Heart left ventricle (tissue), 16 donors: Measurements from ENCODE around the gene SSU72. TPM values are rescaled to one million over a fixed set of nuclear protein-coding genes. Genes with fewer than 3 reads are reported as not detected.

Source experiments
- ATAC-seq, 4 donors: fragments of 200-7000 bp; cut with Tn5 transposase; one replicate each; pipeline ENCODE4 v1.9.1; 2020 to 2022; ENCODE audit warnings: moderate library complexity in 4 of 4, mild to moderate bottlenecking in 3 of 4, moderate number of reproducible peaks in 1 of 4
- DNase-seq, 5 donors: peaks; one replicate each; pipeline ENCODE4 v3.0.0-alpha.2; 2020
- H3K27ac ChIP-seq, 12 donors: fragments of 200-600 bp; sonication (generic) in 4 of 12; one replicate each; pipeline versions ENCODE4 v1.5.0 to v1.8.0; 2016 to 2022; ENCODE audit warnings: mild to moderate bottlenecking in 2 of 12
- H3K27me3 ChIP-seq, 9 donors: fragments of 200-600 bp; sonication (generic) in 2 of 9; one replicate each; pipeline versions ENCODE4 v1.5.1 to v1.8.0; 2016 to 2022; ENCODE audit warnings: mild to moderate bottlenecking in 3 of 9
- H3K36me3 ChIP-seq, 9 donors: fragments of 200-600 bp; sonication (generic) in 2 of 9; one replicate each; pipeline versions ENCODE4 v1.5.0 to v1.8.0; 2018 to 2022; ENCODE audit warnings: mild to moderate bottlenecking in 2 of 9
- H3K4me1 ChIP-seq, 12 donors: fragments of 200-600 bp; sonication (generic) in 4 of 12; one replicate each; pipeline versions ENCODE4 v1.5.0 to v1.8.0; 2016 to 2022; ENCODE audit warnings: mild to moderate bottlenecking in 3 of 12
- H3K4me3 ChIP-seq, 12 donors: fragments of 200-600 bp; sonication (generic) in 4 of 12; one replicate each; pipeline versions ENCODE4 v1.5.0 to v1.8.0; 2017 to 2022; ENCODE audit warnings: mild to moderate bottlenecking in 9 of 12, moderate library complexity in 4 of 12
- H3K9me3 ChIP-seq, 12 donors: fragments of 200-600 bp; sonication (generic) in 4 of 12; one replicate each; pipeline versions ENCODE4 v1.5.0 to v1.8.0; 2016 to 2022; ENCODE audit warnings: mild to moderate bottlenecking in 1 of 12
- CTCF ChIP-seq, 12 donors: fragments of 200-600 bp; sonication (generic) in 4 of 12; IDR thresholded peaks; one replicate each; pipeline versions ENCODE4 v1.5.0 to v1.8.0; 2018 to 2022; ENCODE audit warnings: antibody characterized with exemption in 12 of 12, mild to moderate bottlenecking in 5 of 12
- POLR2A ChIP-seq, 2 donors: fragments of 450-650 bp; IDR thresholded peaks; one replicate each; pipeline ENCODE4 v1.6.1; 2017; ENCODE audit warnings: antibody characterized with exemption in 2 of 2, mild to moderate bottlenecking in 2 of 2, moderate library complexity in 2 of 2
- WGBS, 4 donors: extraction: QIAGEN DNeasy Blood & Tissue Kit in 2 of 4; methylation state at CpG; one replicate each; pipeline versions ENCODE4 v1.1.5 to v1.1.7; 2013 to 2018; 5-methylcytosine and 5-hydroxymethylcytosine counted together
- intact Hi-C, 10 donors: fragments of 100-400 bp; cut with DNase I; formaldehyde crosslinking; loops; one replicate each; pipeline versions ENCODE4 v1.11.1 to v1.14.2; 2022
- polyA plus RNA-seq, 2 donors: library from polyadenylated mRNA; stranded (reverse); fragments of 200-250 nt; gene quantifications; one replicate each; pipeline ENCODE4 v1.2.3, GENCODE V29; 2013
- total RNA-seq, 9 donors: library from RNA; depleted of rRNA in 2 of 9; stranded (reverse); fragments of >200 nt in 2 of 9; fragmentation: NEBNext Ultra II Directional in 3 of 9; extraction: Animal tissue kit (Norgen Biotek cat#: 25700) in 3 of 9; gene quantifications; one replicate each; pipeline versions ENCODE4 v1.1.0 to v1.2.4, GENCODE V29; 2016 to 2023
- donor health status: ischemic (EF 13 %, LVEDD 7.1; RV severe dilation, severe dysfunction).
- donor health status: healthy with polysubstance abuse.
- donor health status: DM: no; HTN: yes; CAD: no.
- donor health status: DM: no; HTN: no; CAD: no.
- donor health status: ischemic (EF 25% LVEDD 6.9; RV normal size, moderate dysfunction).
- donor health status: ischemic (EF 25% LVEDD 5.7; RV mildly dilated, moderate dysfunction).
- donor health status: healthy.
- donor health status: DM: yes; HTN: yes; CAD: no.
- donor health status: ischemic (EF 35%, LVEDD 5.7; RV mildly dilated, moderate dysfunction).
- donor health status: nonischemic (EF 11% LVEDD 7.7; RV severe dilation, severe dysfunction).
- donor health status: DM: yes; HTN: yes; CAD: no.
- donor health status: PGD.
- donor health status: ischemic (EF 29% LVEDD 5.4; RV normal size, mild dysfunction).
- donor health status: nonischemic (EF 23%, LVEDD 6.1; RV moderate dilation, normal function).

Gene SSU72
- total and polyA plus RNA-seq, 11 donors = 76.3 to 160 (median 111) TPM

GRCh38 chr1:1622788-1623094, 48.1 kb upstream of the SSU72 start:
- no peaks in the 10 kb centered on the region for H3K27me3 ChIP-seq
- no peaks in the 10 kb centered on the region for H3K9me3 ChIP-seq
- H3K4me1 ChIP-seq = peaks cover 2 to 50% (median 21%) of the 10 kb centered on the region in 12 donors
- ATAC-seq (no peak), DNase-seq (peak in 3 of 5 donors; percentile 24 to 51 (median 25))
- no peak for TF ChIP-seq POLR2A (IDR thresholded peaks at IDR 0.05)
- TF ChIP-seq CTCF (IDR thresholded peaks at IDR 0.05) = no peak
- no peak overlapping the region for H3K4me3 ChIP-seq
- H3K27ac ChIP-seq = no peak overlapping the region
- 91 to 94% (median 92%) methylated on average over 17 of the region's 17 CpGs for WGBS, 4 donors
- H3K36me3 ChIP-seq = peaks cover 0 to 30% (median 13%) of the 10 kb centered on the region in 9 donors
- intact Hi-C loops = no loop called here

DNA sequence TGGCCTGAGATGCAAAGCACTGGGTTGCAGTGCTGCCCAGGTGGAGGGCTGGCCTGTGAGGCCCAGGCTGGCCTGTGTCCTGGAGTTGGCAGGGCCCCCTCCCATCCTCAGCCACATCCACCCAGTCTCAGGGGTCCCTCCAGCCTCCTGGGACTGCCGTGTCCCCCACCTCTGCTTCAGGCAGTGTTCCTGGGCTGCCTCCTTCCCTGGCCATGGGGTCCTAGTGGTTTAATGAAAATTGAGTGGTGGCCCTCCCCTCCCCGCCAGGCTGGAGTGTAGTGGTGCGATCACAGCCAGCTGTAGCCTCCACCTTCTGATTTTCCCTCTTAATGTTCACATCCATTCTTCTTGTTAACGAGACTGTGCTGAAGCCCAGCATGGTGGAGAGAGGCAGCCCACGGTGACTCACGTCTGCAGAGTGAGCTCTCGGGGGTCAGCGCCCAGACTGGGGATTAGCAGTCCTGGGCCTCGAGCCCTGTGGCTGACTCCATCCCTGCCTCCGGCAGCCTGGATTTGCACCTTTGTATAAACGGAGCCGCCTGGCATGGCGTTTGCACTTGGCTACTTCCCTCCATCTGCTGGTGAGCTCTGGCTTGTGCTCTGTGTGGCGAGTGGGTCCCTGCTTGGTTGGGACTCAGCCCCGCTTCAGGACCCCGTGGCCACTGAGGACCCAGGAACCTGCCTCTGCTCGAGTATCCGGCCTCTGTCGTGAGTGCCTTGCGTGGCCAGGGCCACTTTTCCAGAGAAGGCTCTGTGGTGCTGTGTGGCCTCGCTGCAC, 47.5 kb upstream of the SSU72 start:
- intact Hi-C loops = no loop called here
- DNase-seq (peak in 1 of 5 donors; percentile 27), ATAC-seq (no peak)
- WGBS, 4 donors = 83 to 92% (median 87%) methylated on average over 8 to 21 of the region's 21 CpGs
- no peak for TF ChIP-seq CTCF (IDR thresholded peaks at IDR 0.05)
- no peak for TF ChIP-seq POLR2A (IDR thresholded peaks at IDR 0.05)
- Histone ChIP-seq H3K4me3 (no peak overlapping the region), H3K36me3 (peaks cover 0 to 30% (median 15%) of the 10 kb centered on the region in 9 donors), H3K27ac (peak overlapping the region in 1 of 12 donors; percentile 42), H3K27me3 (no peaks in the 10 kb centered on the region), H3K4me1 (peaks cover 7 to 56% (median 24%) of the 10 kb centered on the region in 12 donors), H3K9me3 (no peaks in the 10 kb centered on the region)

- DNase-seq = peak in 2 of 5 donors; percentile 18 to 23
- no peaks in the 10 kb centered on the region for H3K27me3 ChIP-seq
- peaks cover 7 to 63% (median 32%) of the 10 kb centered on the region in 12 donors for H3K4me1 ChIP-seq
- WGBS, 4 donors = 73 to 85% (median 81%) methylated on average over 18 to 31 of the region's 31 CpGs
- TF ChIP-seq POLR2A (IDR thresholded peaks at IDR 0.05) (no peak), CTCF (IDR thresholded peaks at IDR 0.05) (no peak)
- H3K9me3 ChIP-seq = no peaks in the 10 kb centered on the region
- no peak for ATAC-seq
- intact Hi-C loops = no loop called here
- H3K36me3 ChIP-seq = peaks cover 0 to 26% (median 12%) of the 10 kb centered on the region in 9 donors
- no peak overlapping the region for H3K4me3 ChIP-seq
- peak overlapping the region in 7 of 12 donors; percentile 27 to 88 (median 78) for H3K27ac ChIP-seq
Observed at GRCh38 chr1:1621173-1622009, 46.7 kb upstream of the SSU72 start.
